SK-N-SH (cell line): Measurements from ENCODE around the gene PODXL. TPM values are rescaled to one million over a fixed set of nuclear protein-coding genes. Genes with fewer than 3 reads are reported as not detected.

Source experiments
- CTCF ChIA-PET: fragments of 300-600, 350-600 bp; formaldehyde crosslinking; extraction: SDS; loops from one replicate; lab custom pipeline; 2021; lab: Yijun Ruan, JAX
- POLR2A ChIA-PET: fragments of 350-600 bp; sonication (Branson Sonifier 250); formaldehyde crosslinking; extraction: SDS; loops from one replicate; lab custom pipeline; 2020; ENCODE audit warnings: antibody characterized with exemption, inconsistent platforms; lab: Yijun Ruan, JAX
- DNase-seq: peaks from one replicate; pipeline ENCODE4 v3.0.0; 2012
- H2AFZ ChIP-seq: fragments of 200-600 bp; sonication (generic); 2 replicates; pipeline ENCODE4 v1.8.1; 2016; ENCODE audit warnings: antibody characterized with exemption, mild to moderate bottlenecking, low read depth
- H3F3A ChIP-seq: fragments of 200-600 bp; sonication (generic); replicated peaks from 2 replicates; pipeline ENCODE3; 2016; ENCODE audit warnings: antibody characterized with exemption, mild to moderate bottlenecking; ENCODE audit not compliant: insufficient read depth
- H3K27ac ChIP-seq, 2 experiments: fragments of 200-500 bp in 1 of 2; fragments of 200-600 bp in 1 of 2; sonication (Bioruptor generic) in 1 of 2; sonication (generic), shearing (Covaris generic) in 1 of 2; 2 replicates each; pipeline versions ENCODE4 v1.5.1 to v1.6.1; 2014 to 2016; ENCODE audit warnings: low read depth in 2 of 2, inconsistent platforms in 1 of 2, low read length in 1 of 2, mild to moderate bottlenecking in 1 of 2, mixed read lengths in 1 of 2
- H3K27me3 ChIP-seq: fragments of 200-600 bp; sonication (generic), shearing (Covaris generic); 2 replicates; pipeline ENCODE4 v1.6.1; 2016; ENCODE audit warnings: mixed run types; ENCODE audit not compliant: insufficient read depth
- H3K36me3 ChIP-seq, 2 experiments: fragments of 200-500 bp in 1 of 2; fragments of 200-600 bp in 1 of 2; sonication (Bioruptor generic) in 1 of 2; sonication (generic) in 1 of 2; replicated peaks in 1 of 2; 2 replicates each; pipeline versions ENCODE3 to v1.5.1; 2014 to 2016; ENCODE audit warnings: low read length in 1 of 2, mild to moderate bottlenecking in 1 of 2; ENCODE audit not compliant: insufficient read depth in 2 of 2, control insufficient read depth in 1 of 2
- H3K4me1 ChIP-seq, 2 experiments: fragments of 200-500 bp in 1 of 2; fragments of 200-600 bp in 1 of 2; sonication (Bioruptor generic) in 1 of 2; sonication (generic), shearing (Covaris generic) in 1 of 2; 2 replicates each; pipeline versions ENCODE4 v1.5.1 to v1.6.1; 2014 to 2016; ENCODE audit warnings: low read depth in 1 of 2, low read length in 1 of 2, mixed run types in 1 of 2; ENCODE audit not compliant: insufficient read depth in 2 of 2, control insufficient read depth in 1 of 2
- H3K4me2 ChIP-seq: fragments of 200-600 bp; sonication (generic), shearing (Covaris generic); 2 replicates; pipeline ENCODE4 v1.6.1; 2017; ENCODE audit warnings: mixed run types
- H3K4me3 ChIP-seq, 2 experiments: fragments of 200-500 bp in 1 of 2; fragments of 200-600 bp in 1 of 2; sonication (Bioruptor generic) in 1 of 2; sonication (generic), shearing (Covaris generic) in 1 of 2; 2 replicates each; pipeline versions ENCODE4 v1.5.1 to v1.8.1; 2014 to 2016; ENCODE audit warnings: low read depth in 2 of 2, inconsistent platforms in 1 of 2, low read length in 1 of 2, mild to moderate bottlenecking in 1 of 2, mixed read lengths in 1 of 2, moderate library complexity in 1 of 2
- H3K79me2 ChIP-seq: fragments of 200-600 bp; sonication (generic); 2 replicates; pipeline ENCODE4 v1.8.1; 2017; ENCODE audit warnings: mild to moderate bottlenecking; ENCODE audit not compliant: insufficient read depth
- H3K9ac ChIP-seq: fragments of 200-600 bp; sonication (generic); 2 replicates; pipeline ENCODE4 v1.6.1; 2017; ENCODE audit warnings: mixed run types
- H3K9me2 ChIP-seq: fragments of 200-600 bp; sonication (generic); 2 replicates; pipeline ENCODE4 v1.6.1; 2017; ENCODE audit warnings: mixed run types
- H3K9me3 ChIP-seq: fragments of 200-600 bp; sonication (generic); 2 replicates; pipeline ENCODE4 v1.6.1; 2017; ENCODE audit warnings: mixed run types, mild to moderate bottlenecking, moderate library complexity
- H4K20me1 ChIP-seq: fragments of 200-600 bp; sonication (generic); 2 replicates; pipeline ENCODE4 v1.6.1; 2017; ENCODE audit warnings: mild to moderate bottlenecking, mixed run types; ENCODE audit not compliant: insufficient read depth
- CHD2 ChIP-seq: fragments of 150-350 bp; IDR thresholded peaks from 2 replicates; pipeline ENCODE4 v1.6.1; 2018; ENCODE audit warnings: low read length; ENCODE audit not compliant: partially characterized antibody
- CTCF ChIP-seq: fragments of 200-600 bp; sonication (generic); IDR thresholded peaks from 2 replicates; pipeline ENCODE4 v1.6.1; 2017; ENCODE audit warnings: antibody characterized with exemption, mild to moderate bottlenecking, moderate library complexity
- ELF1 ChIP-seq: IDR thresholded peaks from 2 replicates; pipeline ENCODE4 v1.4.0; 2012
- EZH2phosphoT487 ChIP-seq: fragments of 200-600 bp; sonication (generic); IDR thresholded peaks from 2 replicates; pipeline ENCODE4 v1.6.1; 2017; ENCODE audit warnings: low read depth, mixed run types, mild to moderate bottlenecking, antibody characterized with exemption, moderate library complexity, borderline replicate concordance
- FOXM1 ChIP-seq: IDR thresholded peaks from 2 replicates; pipeline ENCODE4 v1.4.0; 2012; ENCODE audit warnings: low read depth, mild to moderate bottlenecking
- GATA2 ChIP-seq: sonication (generic); formaldehyde crosslinking; IDR thresholded peaks from 2 replicates; pipeline ENCODE4 v1.5.0; 2020; ENCODE audit warnings: mild to moderate bottlenecking, missing genetic modification reagents
- REST ChIP-seq: IDR thresholded peaks from 2 replicates; pipeline ENCODE4 v1.6.1; 2012; ENCODE audit warnings: mild to moderate bottlenecking, low read depth, low read length, moderate library complexity
- RFX5 ChIP-seq: IDR thresholded peaks from 2 replicates; pipeline ENCODE4 v1.6.1; 2012; ENCODE audit warnings: mild to moderate bottlenecking, improper control_type of control experiment, low read length
- SIN3A ChIP-seq: IDR thresholded peaks from 2 replicates; pipeline ENCODE4 v1.6.1; 2012; ENCODE audit warnings: low read depth, mild to moderate bottlenecking, low read length, moderate library complexity, borderline replicate concordance
- WGBS: methylation state at CpG from one replicate; pipeline ENCODE4 v1.1.6; 2017; ENCODE audit warnings: low lambda C conversion rate; 5-methylcytosine and 5-hydroxymethylcytosine counted together
- polyA plus RNA-seq, 3 experiments: library from polyadenylated mRNA; depleted of rRNA; stranded (reverse); fragments of >200 nt; gene quantifications; 2 replicates each; pipeline ENCODE4 v1.2.3, GENCODE V29; 2012

The PODXL gene
- polyA plus RNA-seq, 1 of the 3 experiments (the other 2 are of a cell fraction): 76.1 TPM

GRCh38 chr7:131581241-131582051 is 25.0 kb upstream of the PODXL start:
- Histone ChIP-seq H3K9me2 (no peaks in the 10 kb centered on the region), H3K4me1 (0 out of 4 replicates have a peak, but pooled peaks cover 0 to 5% of the 10 kb centered on the region in 2 experiments), H3K4me2 (no peak overlapping the region), H3K36me3 (no peaks in the 10 kb centered on the region), H3K4me3 (no peak overlapping the region), H4K20me1 (no peaks in the 10 kb centered on the region), H3K27ac (no peak overlapping the region), H2AFZ (peak overlapping the region; percentile 60; the same call in 1 of the 2 replicates), H3K9ac (no peak overlapping the region), H3K27me3 (no peaks in the 10 kb centered on the region), H3F3A (peaks cover 4% of the 10 kb centered on the region), H3K79me2 (no peaks in the 10 kb centered on the region), H3K9me3 (no peaks in the 10 kb centered on the region)
- ChIA-PET CTCF (interaction anchor here (1.5 to 1.9 kb wide), 2 partner anchors 73 kb away, joined by 4 to 5 read pairs; no protein-coding TSS in a partner anchor), POLR2A (no interaction called here)
- no peak for DNase-seq
- 85% methylated on average over 16 of the region's 16 CpGs for WGBS
- TF ChIP-seq CTCF: peak; percentile 45
- TF ChIP-seq CHD2: no peak
- TF ChIP-seq GATA2: no peak
- TF ChIP-seq FOXM1: no peak

- POLR2A ChIA-PET: no interaction called here
These were observed 22.2 kb upstream of the PODXL start for GRCh38 chr7:131578602-131579001.

More at GRCh38 chr7:131578602-131579001, 22.2 kb upstream of the PODXL start:
- Histone ChIP-seq H3K27ac (no peak overlapping the region), H3K4me1 (0 out of 4 replicates have a peak, but pooled peaks cover 0 to 5% of the 10 kb centered on the region in 2 experiments), H3K9ac (no peak overlapping the region), H3F3A (peaks cover 4% of the 10 kb centered on the region), H3K4me2 (no peak overlapping the region), H3K9me2 (no peaks in the 10 kb centered on the region), H2AFZ (no peak overlapping the region), H4K20me1 (no peaks in the 10 kb centered on the region), H3K79me2 (no peaks in the 10 kb centered on the region), H3K36me3 (no peaks in the 10 kb centered on the region), H3K9me3 (no peaks in the 10 kb centered on the region), H3K27me3 (no peaks in the 10 kb centered on the region), H3K4me3 (no peak overlapping the region)
- WGBS: 51% methylated on average over 3 of the region's 3 CpGs
- CTCF ChIA-PET: no interaction called here
- DNase-seq: no peak
- TF ChIP-seq SIN3A: no peak
- no peak for TF ChIP-seq EZH2phosphoT487
- TF ChIP-seq REST: no peak
- no peak for TF ChIP-seq RFX5
- TF ChIP-seq ELF1: no peak
